ENCODE results near the gene KNCN.

KNCN gene

GRCh38 chr1:46522969-46523320 is 28.5 kb downstream of the KNCN start:
- no peak for DNase-seq (ENCODE audit: extremely low read depth, low read depth)
- TF ChIP-seq, protein P1, sequence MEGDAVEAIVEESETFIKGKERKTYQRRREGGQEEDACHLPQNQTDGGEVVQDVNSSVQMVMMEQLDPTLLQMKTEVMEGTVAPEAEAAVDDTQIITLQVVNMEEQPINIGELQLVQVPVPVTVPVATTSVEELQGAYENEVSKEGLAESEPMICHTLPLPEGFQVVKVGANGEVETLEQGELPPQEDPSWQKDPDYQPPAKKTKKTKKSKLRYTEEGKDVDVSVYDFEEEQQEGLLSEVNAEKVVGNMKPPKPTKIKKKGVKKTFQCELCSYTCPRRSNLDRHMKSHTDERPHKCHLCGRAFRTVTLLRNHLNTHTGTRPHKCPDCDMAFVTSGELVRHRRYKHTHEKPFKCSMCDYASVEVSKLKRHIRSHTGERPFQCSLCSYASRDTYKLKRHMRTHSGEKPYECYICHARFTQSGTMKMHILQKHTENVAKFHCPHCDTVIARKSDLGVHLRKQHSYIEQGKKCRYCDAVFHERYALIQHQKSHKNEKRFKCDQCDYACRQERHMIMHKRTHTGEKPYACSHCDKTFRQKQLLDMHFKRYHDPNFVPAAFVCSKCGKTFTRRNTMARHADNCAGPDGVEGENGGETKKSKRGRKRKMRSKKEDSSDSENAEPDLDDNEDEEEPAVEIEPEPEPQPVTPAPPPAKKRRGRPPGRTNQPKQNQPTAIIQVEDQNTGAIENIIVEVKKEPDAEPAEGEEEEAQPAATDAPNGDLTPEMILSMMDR (IDR thresholded peaks at IDR 0.05; ENCODE audit: low read depth, low read length): no peak

DNA sequence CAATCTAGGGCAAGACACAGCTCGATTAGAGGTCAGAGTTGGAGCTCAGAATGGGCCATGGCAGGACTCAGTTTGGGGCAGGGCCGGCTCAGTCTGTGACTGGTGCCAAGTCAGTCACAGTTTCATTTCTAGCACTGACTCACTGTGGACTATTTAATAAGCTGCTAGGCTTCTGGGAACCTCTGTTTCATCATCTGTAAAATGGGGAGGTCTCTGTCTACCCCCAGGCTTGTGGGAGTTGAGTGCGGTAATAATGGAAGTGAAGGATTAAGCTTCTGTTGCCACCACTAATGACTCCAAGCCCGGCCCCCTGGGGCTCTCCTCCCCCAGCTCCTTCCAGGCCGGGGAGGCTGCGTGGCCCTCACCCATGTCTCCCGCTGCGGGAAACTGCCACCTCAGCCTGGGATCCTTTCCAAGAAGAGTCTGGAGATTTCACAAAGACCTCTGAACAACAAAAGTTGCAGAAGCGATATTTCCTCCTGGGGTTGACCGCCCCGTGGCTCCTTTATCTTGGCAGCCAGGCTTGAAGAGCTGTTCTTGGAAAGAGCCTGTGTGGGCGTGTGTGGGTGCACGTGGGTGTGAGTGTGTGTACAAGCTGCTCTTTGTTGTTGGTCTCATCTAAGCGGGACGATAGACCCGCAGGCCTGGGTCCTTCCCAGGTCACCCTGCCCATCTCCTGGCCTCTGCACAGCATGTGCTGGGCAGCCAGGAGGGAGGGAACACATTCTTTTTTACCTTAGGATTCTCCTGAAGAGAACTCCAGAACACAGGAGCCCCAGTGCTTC is 29.1 kb downstream of the KNCN start:
- TF ChIP-seq, protein P1 (IDR thresholded peaks at IDR 0.05; ENCODE audit: low read depth, low read length): no peak
- peak; percentile 35 for DNase-seq (ENCODE audit: extremely low read depth, low read depth)

- DNase-seq (ENCODE audit: extremely low read depth, low read depth): no peak
- TF ChIP-seq, protein P1 (IDR thresholded peaks at IDR 0.05; ENCODE audit: low read depth, low read length): no peak
Measured at GRCh38 chr1:46521414-46521813, 30.0 kb downstream of the KNCN start.

GRCh38 chr1:46520063-46520911 is 31.2 kb downstream of the KNCN start:
- no peak for DNase-seq (ENCODE audit: extremely low read depth, low read depth)
- TF ChIP-seq, protein P1 (IDR thresholded peaks at IDR 0.05; ENCODE audit: low read depth, low read length): no peak

DNA sequence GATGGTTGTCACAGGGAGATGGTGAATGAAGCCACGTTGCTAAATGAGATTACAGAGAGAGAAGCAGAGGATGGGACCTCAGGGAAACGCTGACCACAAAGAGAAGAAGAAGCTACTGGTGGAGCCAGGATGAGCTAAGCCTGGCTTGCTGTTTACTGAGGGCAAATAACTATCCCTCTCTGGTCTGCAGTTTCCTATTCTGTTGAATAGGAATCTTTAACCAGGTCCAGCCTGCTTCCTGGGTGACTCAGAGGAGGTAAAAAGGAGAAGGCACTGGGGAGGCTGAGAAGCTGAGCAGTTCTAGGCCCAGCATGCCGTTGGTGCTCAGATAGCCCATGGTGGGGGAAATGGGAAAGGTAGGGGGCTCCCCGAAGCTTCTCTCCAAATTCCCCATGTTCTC is 32.2 kb downstream of the KNCN start:
- TF ChIP-seq, protein P1 (IDR thresholded peaks at IDR 0.05; ENCODE audit: low read depth, low read length): no peak

DNA sequence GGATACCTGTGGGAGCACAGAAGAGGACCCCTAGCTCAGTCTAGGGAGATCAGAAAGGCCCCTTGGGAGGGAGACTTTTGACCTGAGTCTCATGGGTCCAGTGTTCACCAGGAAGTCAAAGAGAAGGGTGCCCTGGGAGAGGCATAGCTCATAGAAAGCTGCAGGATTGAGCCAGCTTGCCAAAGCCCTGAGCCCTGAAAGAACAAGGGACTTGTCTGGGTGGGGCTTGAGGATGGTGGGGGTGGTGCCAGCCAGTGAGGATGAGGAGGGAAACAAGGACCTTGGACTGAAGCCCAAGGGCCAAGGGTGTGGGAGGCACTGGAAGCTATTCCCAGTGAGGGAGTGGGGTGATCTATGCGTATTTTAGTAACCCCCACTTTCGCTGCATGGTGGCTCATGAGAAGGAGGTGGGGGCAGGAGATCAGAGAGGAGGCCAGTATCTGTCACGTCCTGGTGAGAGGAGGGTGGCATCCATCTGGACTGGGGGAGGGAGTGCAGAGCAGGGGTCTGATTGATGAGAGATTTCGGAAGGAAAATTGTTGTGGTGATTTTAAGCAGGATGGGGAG is 33.4 kb downstream of the KNCN start:
- TF ChIP-seq, protein P1 (IDR thresholded peaks at IDR 0.05; ENCODE audit: low read depth, low read length): no peak
- no peak for DNase-seq (ENCODE audit: extremely low read depth, low read depth)

More for the DNA sequence above, 32.2 kb downstream of the KNCN start:
- no peak for DNase-seq (ENCODE audit: extremely low read depth, low read depth)
